ENCODE results near the gene GALK1.
"Not testable (repeated sequence)": the region's sequence is repeated elsewhere in the genome, so short reads cannot be mapped to it uniquely, and the experiment has no call there.

GALK1 gene

GRCh38 chr17:75764711-75765421, at the start of gene GALK1:
GALK1 (minus strand) TSS chr17:75765192; CDS start chr17:75765136, 56 bp downstream.
- peak; percentile 78 for DNase-seq

GRCh38 chr17:75814021-75814395, 49.0 kb upstream of the GALK1 start:
- no peak for DNase-seq

- DNase-seq, result no peak
These were observed 48.4 kb upstream of the GALK1 start for GRCh38 chr17:75813081-75814020.

- no peak for DNase-seq
These were observed 47.4 kb upstream of the GALK1 start for GRCh38 chr17:75812096-75813013.

GRCh38 chr17:75811174-75811573, 46.2 kb upstream of the GALK1 start:
- no peak for DNase-seq

- not testable (repeated sequence) for DNase-seq
These were observed 45.8 kb upstream of the GALK1 start for GRCh38 chr17:75810756-75811155.

- DNase-seq, result no peak
These were observed 45.2 kb upstream of the GALK1 start for GRCh38 chr17:75810216-75810615.

- DNase-seq, result no peak
These were observed 44.7 kb upstream of the GALK1 start for GRCh38 chr17:75809631-75810111.

GRCh38 chr17:75808905-75809621, 44.1 kb upstream of the GALK1 start:
- DNase-seq, result no peak

GRCh38 chr17:75808549-75808904, 43.5 kb upstream of the GALK1 start:
- DNase-seq, result no peak

- no peak for DNase-seq
These were observed 42.9 kb upstream of the GALK1 start for GRCh38 chr17:75807861-75808260.

- DNase-seq, result no peak
These were observed 42.0 kb upstream of the GALK1 start for GRCh38 chr17:75806822-75807500.

- DNase-seq, result no peak
These were observed 38.9 kb upstream of the GALK1 start for GRCh38 chr17:75803883-75804282.

GRCh38 chr17:75799402-75799801, 34.4 kb upstream of the GALK1 start:
- no peak for DNase-seq

GRCh38 chr17:75795820-75796607, 31.0 kb upstream of the GALK1 start:
- no peak for DNase-seq

- DNase-seq, result no peak
These were observed 28.5 kb upstream of the GALK1 start for GRCh38 chr17:75793460-75793859.

GRCh38 chr17:75791254-75791653, 26.3 kb upstream of the GALK1 start:
- DNase-seq, result no peak

GRCh38 chr17:75785016-75785890, 20.3 kb upstream of the GALK1 start:
- peak; percentile 91 for DNase-seq

- peak; percentile 98 for DNase-seq
These were observed 19.6 kb upstream of the GALK1 start, which contains the start of gene UNK for GRCh38 chr17:75784473-75785015. UNK (plus strand) TSS chr17:75784806; CDS start chr17:75784881, 75 bp downstream.
